Activated CD8-positive, alpha-beta memory T cell treated with anti-CD3 and anti-CD28 coated beads for 36 hours (primary cell): ENCODE data around the gene PSMC5. TPM values are rescaled to one million over a fixed set of nuclear protein-coding genes. Genes with fewer than 3 reads are reported as not detected.

Experiments used
- CTCF ChIA-PET: fragments of 350-600 bp; sonication (Branson Sonifier 250); formaldehyde crosslinking; loops from one replicate; lab custom pipeline; 2021; ENCODE audit warnings: antibody characterized with exemption; lab: Charles Lee
- POLR2A ChIA-PET: fragments of 350-600 bp; sonication (Branson Sonifier 250); formaldehyde crosslinking; loops from one replicate; lab custom pipeline; 2021; ENCODE audit warnings: antibody characterized with exemption; lab: Charles Lee
- total RNA-seq, 2 experiments: library from RNA; stranded (reverse); gene quantifications; one replicate each; pipeline ENCODE4 v1.2.3, GENCODE V29; 2021

Gene PSMC5
- total RNA-seq, 2 experiments from 2014 or later = 192 to 199 TPM

DNA sequence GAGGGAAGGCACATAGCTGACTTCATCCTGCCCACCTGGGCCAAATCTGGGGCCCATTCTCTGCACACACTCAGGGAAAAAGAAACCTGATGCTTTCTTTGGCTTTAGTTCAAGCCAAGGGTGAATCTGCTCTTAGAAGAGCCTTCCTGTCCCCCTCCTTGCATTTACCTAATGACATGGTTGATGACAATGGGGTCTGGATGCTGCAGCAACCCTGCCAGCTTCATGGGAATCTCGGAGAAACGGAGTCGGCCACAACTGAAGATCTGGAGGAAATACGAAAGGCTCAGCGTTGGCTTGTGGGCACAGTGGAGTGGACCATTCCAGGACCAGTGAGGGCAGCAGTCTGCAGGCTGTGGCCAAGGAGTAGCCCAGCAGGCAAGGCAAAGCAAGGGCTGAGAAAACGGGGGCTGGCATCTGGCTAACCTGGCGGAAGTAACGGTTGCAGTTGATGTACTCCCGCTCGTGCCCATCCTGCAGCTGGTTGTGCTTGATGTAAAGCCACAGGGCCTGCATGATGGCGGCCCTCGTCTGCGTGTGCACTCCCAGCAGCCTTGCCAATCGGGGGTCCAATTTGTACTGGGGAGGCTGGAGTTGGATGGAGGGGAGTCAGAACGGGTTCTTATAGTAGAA lies 6.6 kb downstream of the PSMC5 start:
- ChIA-PET CTCF (interaction anchor here (0.9 to 1.9 kb wide), 4 partner anchors 10 to 193 kb away, joined by 3 to 7 read pairs (median 4); no protein-coding TSS in a partner anchor), POLR2A (interaction anchor here (0.6 to 1.4 kb wide), 2 partner anchors 8 to 92 kb away, joined by 4 to 5 read pairs; no protein-coding TSS in a partner anchor)

DNA sequence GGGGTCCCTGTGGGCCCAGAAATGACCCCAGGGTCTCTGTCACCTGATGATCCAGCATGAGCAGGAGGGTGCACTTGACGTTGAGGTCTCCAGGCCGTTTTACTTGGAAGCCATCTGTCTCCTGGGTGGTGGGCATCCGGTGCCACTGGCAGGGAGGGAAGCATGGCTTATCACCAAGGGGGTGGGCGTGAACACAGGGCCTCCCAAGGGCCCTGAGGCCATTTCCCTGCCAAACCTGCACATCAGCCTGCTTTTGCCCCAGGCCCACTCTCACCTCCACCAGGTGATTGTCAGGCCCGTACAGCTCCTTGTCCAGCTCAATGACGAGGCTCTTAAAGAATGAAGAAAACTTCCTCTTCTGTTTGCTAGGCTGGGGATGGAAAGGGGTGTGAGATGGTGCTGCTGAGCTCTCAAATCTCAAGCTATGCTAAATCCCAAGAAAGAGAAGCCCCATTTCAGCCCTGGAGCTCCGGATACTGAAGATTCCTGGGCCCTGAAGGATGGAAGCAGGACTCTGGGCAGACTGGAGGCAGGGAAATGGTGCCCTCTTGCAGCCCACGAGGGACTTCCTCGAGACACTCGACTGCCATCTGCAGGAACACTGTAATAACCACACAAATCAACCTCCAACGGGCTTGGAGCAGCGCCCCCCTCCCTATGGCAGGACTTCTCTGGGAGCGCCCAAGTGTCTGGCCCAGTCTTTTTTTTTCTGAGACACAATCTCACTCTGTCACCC lies 7.4 kb downstream of the PSMC5 start:
- POLR2A ChIA-PET = interaction anchor here (0.6 kb wide), 1 partner anchor 92 kb away, joined by 5 read pairs; no protein-coding TSS in a partner anchor
- CTCF ChIA-PET = interaction anchor here (0.8 to 1.9 kb wide), 4 partner anchors 14 to 192 kb away, joined by 3 to 7 read pairs (median 5); no protein-coding TSS in a partner anchor

DNA sequence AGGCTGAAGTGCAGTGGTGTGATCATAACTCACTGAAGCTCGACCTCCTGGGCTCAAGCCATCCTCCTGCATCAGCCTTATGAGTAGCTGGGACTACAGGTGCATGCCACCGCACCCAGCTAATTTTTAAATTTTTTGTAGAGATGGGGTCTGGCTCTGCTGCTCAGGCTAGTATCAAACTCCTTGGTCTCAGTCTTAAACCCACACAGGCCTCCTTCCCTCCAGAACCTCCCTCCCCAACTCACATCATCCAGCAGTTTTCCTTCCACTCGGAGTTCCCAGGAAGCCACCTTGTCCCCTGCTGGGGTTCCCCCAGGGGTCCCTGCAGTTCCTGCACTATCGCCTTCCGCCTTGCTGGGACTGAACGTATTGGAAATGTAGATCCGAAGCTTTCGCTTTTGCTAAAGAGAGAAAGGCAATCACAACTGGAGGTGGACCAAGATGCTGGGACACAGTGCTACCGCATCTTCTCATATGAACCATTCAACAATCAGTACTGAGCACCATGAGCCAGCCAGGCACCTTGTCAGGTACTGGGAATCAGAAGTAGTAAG lies 8.0 kb downstream of the PSMC5 start:
- CTCF ChIA-PET = interaction anchor here (0.8 to 1.9 kb wide), 4 partner anchors 14 to 192 kb away, joined by 3 to 7 read pairs (median 5); no protein-coding TSS in a partner anchor

DNA sequence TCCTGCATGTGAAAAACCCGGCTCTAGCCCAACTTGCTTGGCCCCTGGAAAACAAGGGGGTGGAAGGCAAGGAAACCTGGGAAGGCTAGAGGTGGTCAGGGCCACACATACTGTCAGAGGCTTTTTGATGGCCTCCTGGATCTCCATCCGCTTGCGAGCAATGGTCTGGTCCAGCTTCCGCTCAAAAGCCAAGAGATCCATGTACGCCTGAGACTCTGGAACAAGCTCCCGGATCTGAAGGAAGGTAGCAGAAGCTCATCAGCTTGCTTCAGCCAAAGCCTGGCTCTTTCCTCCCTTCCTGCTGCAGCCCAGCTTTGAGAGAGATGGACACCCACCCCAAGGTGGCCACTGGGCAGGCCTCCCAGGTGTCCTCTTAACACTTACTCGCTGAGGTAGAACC lies 9.6 kb downstream of the PSMC5 start:
- ChIA-PET CTCF (no interaction called here), POLR2A (no interaction called here)

More for the DNA sequence above, 8.0 kb downstream of the PSMC5 start:
- POLR2A ChIA-PET = no interaction called here

DNA sequence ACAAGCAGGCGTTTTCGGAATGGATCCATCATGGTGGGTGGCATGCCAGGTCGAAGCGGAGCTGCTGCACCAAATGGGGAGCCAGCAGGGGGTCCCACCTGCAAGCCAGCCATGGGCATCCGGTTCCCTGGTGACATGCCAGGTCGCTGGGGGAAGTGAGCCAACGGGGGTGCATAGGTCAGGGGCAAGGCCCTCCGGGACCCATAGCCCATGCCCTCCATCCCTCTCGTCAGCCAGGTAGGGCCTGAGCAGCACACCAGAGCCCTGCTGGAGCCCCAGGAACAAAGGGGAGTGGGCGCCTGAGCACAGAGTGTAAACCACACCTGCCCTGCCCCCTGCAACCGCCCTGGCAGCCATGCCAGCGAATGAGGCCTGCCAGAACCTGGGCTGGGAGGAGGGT lies 10.2 kb downstream of the PSMC5 start:
- POLR2A ChIA-PET = no interaction called here
- CTCF ChIA-PET = interaction anchor here (0.9 kb wide), 1 partner anchor 11 kb away, joined by 3 read pairs; no protein-coding TSS in a partner anchor

DNA sequence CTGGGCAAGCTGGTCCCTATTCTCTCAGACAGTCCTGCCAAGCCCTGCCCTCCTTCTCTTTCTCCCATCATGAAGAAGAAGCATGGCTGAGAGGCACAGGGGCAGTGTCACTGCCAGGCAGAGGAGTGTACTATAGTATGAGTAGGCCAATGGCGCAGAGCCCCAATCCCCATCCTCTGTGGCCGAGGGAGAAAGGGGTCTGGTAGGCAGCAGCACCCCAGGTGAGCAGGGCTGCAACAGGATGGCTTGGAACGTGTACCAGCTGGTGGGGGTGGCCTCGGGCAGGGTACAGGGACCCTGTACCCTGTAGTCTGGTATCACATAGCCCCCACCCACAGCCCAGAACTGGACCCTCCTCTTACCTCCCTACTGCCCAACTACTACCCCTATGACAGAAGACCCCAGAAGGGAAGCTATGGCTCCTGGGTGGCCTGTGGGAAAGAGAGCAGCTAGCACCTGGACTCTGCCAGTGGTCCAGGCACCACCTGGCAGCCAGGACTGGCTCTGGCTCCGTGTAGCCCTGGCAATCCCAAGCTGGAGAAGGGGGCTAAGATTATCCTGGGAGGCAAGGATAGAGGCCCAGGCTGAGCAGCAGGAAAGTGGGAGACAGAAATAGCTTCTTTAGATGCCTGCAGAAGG lies 10.8 kb downstream of the PSMC5 start:
- ChIA-PET POLR2A (no interaction called here), CTCF (interaction anchor here (0.6 to 1.2 kb wide), 3 partner anchors 10 to 140 kb away, joined by 3 to 4 read pairs (median 3); no protein-coding TSS in a partner anchor)

DNA sequence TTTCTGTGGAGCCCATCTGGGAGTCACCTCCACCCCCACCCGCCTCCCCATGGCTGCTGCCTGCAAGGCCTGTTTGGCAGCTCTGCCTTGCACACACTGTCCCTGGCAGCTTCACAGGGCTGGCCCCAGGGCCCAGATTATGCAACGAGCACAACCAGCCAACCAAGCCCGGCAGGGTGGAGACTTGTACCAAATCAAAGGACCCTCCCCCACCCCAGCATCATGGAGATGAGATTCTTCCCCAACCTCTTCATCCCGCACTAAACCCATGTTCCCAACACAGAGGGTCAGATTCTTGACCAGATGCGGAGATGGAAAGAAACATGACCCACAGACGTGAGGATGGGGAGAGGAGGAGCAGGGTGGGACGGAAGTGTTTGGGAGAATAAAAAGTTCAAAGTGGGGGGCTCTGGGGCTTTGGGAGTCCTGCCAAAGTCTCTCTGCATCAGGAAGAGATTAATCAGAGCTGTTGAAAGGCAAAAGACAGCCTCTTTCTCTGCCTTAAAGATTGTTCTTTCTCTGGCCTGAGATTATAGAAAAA lies 11.5 kb downstream of the PSMC5 start:
- CTCF ChIA-PET = interaction anchor here (0.6 to 1.2 kb wide), 2 partner anchors 83 to 140 kb away, joined by 3 to 4 read pairs; no protein-coding TSS in a partner anchor
- POLR2A ChIA-PET = interaction anchor here (0.6 kb wide), 2 partner anchors 123 to 308 kb away, joined by 3 to 4 read pairs; no protein-coding TSS in a partner anchor

DNA sequence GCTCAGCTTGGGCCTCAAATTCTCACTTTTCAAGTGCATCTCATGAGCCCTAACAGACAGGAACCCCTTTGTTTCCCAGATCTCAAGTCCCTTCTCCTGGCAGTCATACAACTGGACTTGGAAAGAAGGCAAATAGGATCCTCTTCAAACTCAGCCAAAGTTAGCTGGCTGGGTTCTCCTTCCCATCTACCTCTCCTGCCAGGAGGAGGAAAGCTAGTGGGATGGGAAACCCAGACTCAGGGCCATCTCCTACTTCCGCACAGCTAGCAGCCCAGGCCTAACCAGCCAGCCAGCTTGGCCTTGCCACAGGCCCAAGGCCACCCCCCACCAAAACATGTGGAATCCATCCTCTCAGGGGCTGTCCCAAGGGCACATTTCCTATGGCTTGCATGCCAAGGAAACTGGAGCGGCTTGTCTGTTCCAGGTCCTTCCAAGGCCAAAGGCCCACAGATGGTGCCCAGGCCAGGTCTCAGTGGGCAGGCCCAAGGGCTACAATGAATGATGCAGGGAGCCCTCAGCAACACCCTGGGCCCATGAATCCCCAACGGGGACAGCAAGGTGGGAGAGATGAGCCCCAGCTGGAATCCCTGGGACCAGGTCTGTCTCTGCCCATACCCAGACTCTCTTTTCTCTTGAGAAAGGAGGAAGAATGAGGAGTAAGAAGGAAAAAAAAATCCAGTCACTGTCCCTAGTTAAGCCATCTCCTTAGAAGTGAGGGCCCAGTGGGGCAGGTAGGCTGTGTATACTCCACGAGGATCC lies 13.5 kb downstream of the PSMC5 start:
- POLR2A ChIA-PET = interaction anchor here (0.6 to 1.0 kb wide), 3 partner anchors 9 to 14 kb away, joined by 3 read pairs; partner anchors contain the start of gene PSMC5
- CTCF ChIA-PET = interaction anchor here (0.6 to 1.6 kb wide), 6 partner anchors 8 to 255 kb away, joined by 3 to 5 read pairs (median 4); partner anchors contain the start of gene PSMC5

DNA sequence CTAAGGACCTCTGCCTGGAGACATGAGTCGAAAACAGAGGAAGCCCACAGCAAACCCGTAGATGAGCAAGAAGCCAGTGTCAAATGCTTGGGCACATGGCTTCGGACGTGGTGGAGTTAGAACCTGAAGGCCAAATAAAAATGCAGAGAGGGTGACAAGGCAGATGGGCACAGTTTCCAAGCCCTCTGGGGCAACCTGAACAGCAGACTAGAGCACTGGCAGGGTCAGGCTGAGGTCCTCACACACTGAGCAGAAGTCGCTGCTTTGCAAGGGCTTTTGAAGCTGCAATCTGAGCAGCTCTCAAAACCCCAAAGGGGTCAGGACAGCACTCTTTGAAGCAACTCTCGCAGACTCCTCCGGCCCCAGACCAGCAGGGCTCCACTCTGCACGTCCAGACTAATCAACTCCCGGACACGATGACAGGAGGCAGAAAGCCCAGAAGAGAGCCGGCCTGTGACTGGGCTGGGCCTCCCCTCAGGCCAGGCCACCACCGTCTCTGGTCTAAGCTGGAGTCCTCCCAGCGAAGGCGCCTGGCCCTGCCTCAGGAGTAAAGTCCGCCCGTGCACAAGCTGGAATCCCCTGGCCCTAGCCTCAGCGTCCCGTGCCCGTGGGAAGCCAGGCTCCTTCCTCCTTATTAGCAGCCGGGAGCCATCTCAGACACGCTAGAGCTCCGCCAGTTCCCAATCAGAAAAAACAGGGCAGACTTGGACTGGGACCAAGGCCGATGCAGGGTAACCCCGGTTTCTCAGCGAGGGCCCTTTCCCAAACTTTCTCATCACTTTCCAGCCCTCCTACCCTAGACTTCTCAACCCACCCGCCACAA lies 14.3 kb downstream of the PSMC5 start:
- ChIA-PET POLR2A (interaction anchor here (0.7 to 1.0 kb wide), 3 partner anchors 8 to 13 kb away, joined by 3 to 4 read pairs (median 3); no protein-coding TSS in a partner anchor), CTCF (interaction anchor here (0.9 to 1.6 kb wide), 3 partner anchors 7 to 226 kb away, joined by 3 to 4 read pairs (median 3); no protein-coding TSS in a partner anchor)

DNA sequence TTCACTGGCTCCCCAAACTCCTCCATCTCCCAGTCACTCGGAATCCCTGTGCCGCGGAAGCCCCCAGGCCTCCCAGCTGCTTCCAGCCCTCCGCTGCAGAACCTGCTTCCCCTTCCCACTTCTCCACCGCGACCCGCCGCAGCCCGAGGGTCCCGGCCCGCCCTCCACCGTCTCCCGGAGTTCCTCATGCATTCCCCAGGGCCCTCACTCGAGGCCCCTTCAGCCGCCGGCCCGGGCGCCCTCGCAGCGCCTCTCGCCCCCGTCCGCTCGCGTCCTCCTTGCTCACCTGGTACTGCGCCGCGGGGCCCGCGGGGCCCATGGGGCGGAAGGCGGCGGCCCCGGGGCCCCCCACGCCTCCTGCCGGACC lies 14.9 kb downstream of the PSMC5 start:
- POLR2A ChIA-PET = interaction anchor here (0.7 to 1.0 kb wide), 3 partner anchors 9 to 14 kb away, joined by 3 to 4 read pairs (median 3); no protein-coding TSS in a partner anchor

DNA sequence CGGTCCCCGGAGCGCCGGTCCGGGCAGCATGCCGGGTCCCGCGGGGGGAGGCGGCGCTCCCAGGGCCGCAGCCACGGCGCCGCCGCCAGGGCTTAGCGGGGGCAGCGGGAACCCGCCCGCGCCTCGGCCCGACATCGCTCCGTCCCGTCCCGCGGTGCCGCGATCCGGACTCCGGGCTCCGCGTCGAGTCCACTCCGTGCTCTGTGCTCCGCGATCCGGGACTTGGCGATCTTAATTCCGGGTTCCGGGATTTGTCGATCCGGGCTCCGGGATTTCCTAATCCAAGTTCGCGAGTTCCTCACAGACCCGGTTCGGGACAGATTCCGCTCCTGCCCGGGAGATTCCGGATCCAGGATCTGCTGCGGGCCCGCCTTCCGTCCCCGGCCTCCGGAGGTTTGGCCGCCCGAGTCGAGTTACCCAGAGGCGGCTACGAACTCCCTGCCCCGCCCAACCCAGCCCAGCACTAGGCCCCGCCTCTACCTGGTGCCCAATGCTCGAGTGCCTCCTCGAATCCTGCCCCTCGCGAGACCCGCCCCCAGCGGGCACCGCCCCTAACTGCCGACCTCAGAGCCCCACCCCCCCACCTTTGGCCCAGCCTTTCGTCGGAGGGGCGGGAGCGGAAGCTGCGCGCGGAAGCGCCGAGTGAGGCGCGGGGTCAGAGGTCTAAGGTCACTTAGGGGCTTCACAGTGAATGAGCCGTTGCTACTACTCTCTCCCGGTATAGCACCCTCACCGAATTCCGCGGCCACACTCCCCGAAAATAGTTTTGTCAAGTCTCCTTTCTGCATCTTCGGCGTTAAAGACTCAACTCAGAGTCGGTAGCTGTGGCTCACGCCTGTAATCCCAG lies 15.5 kb downstream of the PSMC5 start, which contains the start of gene SMARCD2:
Gene SMARCD2, minus strand, starts transcription at position 146 of the 847 bp plus-strand sequence. Its CDS starts 11 bp downstream, at position 135.
- ChIA-PET POLR2A (interaction anchor here (0.9 to 1.1 kb wide), 4 partner anchors 12 to 144 kb away, joined by 3 to 9 read pairs (median 4); partner anchors contain the start of gene CCDC47), CTCF (interaction anchor here (1.0 kb wide), 1 partner anchor 40 kb away, joined by 3 read pairs; no protein-coding TSS in a partner anchor)

More for the DNA sequence above, 14.9 kb downstream of the PSMC5 start:
- CTCF ChIA-PET = interaction anchor here (0.9 kb wide), 1 partner anchor 227 kb away, joined by 3 read pairs; no protein-coding TSS in a partner anchor

DNA sequence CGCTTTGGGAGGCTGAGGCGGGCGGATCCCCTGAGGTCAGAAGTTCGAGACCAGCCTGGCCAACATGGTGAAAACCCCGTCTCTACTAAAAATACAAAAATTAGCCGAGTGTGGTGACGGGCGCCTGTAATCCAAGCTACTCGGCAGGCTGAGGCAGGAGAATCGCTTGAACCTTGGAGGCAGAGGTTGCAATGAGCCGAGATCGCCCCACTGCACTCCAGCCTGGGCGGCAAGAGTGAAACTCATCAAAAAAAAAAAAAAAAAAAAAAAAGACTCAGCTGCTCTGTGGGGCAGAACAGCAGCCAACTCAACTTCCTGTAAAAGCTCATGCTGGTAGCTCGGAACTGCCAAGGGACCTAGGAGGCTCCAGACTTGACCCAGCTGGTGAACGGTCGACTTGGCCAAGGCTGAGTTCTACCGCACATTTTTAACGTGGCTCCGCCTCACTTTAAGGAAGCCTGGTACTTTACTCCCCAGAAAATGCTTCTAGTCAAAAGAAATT lies 16.2 kb downstream of the PSMC5 start:
- ChIA-PET CTCF (interaction anchor here (1.0 kb wide), 1 partner anchor 40 kb away, joined by 3 read pairs; no protein-coding TSS in a partner anchor), POLR2A (interaction anchor here (0.5 to 1.1 kb wide), 7 partner anchors 13 to 364 kb away, joined by 3 to 9 read pairs (median 6); partner anchors contain the start of gene CCDC47)

DNA sequence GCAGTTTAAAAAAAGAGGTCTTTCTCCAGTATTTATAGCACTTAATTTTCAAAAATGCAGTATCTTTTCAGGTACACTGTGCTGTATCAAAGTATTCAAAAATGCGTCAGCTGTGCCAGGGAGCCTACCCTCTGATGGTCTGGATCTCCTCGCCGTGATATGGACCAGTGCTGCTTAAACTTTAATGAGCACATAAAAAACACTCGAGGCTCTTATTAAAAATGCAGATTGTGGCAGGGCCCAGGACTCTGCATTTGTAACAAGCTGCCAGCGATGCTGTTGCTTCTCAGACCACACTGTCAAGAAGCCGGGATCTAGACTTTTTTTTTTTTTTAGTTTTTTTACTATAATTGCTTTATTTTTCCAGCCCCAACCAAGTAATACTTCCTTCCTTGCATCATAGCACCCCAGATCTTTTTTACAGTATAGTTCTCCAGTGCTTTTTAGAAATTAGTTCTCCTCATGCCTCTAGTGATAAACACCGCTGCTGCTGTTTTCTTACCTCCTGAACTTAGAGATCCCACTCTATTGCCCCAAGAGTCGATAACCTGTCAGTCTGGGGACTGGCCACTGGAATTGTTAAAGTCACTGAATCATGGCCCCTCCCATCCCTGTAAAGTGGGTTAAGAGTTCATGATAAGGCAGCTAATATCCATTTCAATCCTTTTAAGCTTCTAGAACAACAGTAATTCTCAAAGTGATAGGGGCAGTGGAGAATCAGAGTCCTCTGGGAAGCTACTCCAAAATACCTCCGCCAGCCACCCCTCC lies 16.9 kb downstream of the PSMC5 start:
- ChIA-PET POLR2A (interaction anchor here (0.5 to 1.1 kb wide), 6 partner anchors 71 to 364 kb away, joined by 3 to 9 read pairs (median 6); partner anchors contain the start of gene CCDC47), CTCF (interaction anchor here (1.0 kb wide), 1 partner anchor 39 kb away, joined by 3 read pairs; no protein-coding TSS in a partner anchor)

DNA sequence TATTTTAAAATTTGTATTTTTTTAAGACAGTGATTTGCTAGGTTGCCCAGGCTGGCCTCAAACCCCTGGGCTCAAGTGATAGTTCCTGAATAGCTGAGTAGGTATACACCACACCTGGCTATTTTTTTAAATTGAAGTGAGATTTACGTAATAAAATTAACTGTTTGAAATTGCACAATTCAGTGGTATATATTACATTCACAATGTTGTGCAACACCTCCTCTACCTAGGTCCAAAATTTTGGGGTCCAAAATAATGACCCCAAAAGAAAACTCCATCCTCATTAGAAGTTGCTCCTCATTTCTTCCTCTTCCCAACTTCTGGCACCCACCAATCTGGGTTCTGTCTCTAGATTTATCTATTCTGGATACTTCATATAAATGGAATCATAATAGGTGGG lies 18.3 kb downstream of the PSMC5 start:
- ChIA-PET CTCF (no interaction called here), POLR2A (no interaction called here)
